IMR-90 (cell line): ENCODE measurements around the gene SGMS1. TPM values are rescaled to one million over a fixed set of nuclear protein-coding genes. Genes with fewer than 3 reads are reported as not detected.

ENCODE experiments used
- ATAC-seq: fragments of 200-7000 bp; cut with Tn5 transposase; 2 replicates; pipeline ENCODE4 v1.9.1; 2020; ENCODE audit warnings: low read depth, mild to moderate bottlenecking, moderate library complexity
- BruUV-seq: library from RNA; stranded (reverse); fragments of 400-500 nt; replicated peaks from 2 replicates; lab custom pipeline; 2021; lab: Mats Ljungman, UMichigan
- CTCF ChIA-PET: fragments of 300-600 bp; formaldehyde crosslinking; extraction: SDS; loops from one replicate; lab custom pipeline; 2021; ENCODE audit warnings: antibody characterized with exemption; lab: Yijun Ruan, JAX
- POLR2A ChIA-PET: fragments of 300-600 bp; sonication (Branson Sonifier 250); formaldehyde crosslinking; loops from one replicate; lab custom pipeline; 2022; ENCODE audit warnings: antibody characterized with exemption; ENCODE audit not compliant: unreplicated experiment; lab: Charles Lee
- DNase-seq: peaks from one replicate; pipeline ENCODE4 v3.0.0; 2013
- H2AFZ ChIP-seq: replicated peaks from 2 replicates; pipeline ENCODE3; 2013; ENCODE audit warnings: low read length, mild to moderate bottlenecking; ENCODE audit not compliant: poor library complexity
- H2AK5ac ChIP-seq: 2 replicates; pipeline ENCODE4 v1.6.1; 2013; ENCODE audit warnings: low read depth, low read length, inconsistent platforms
- H2AK9ac ChIP-seq: replicated peaks from 2 replicates; pipeline ENCODE3; 2013; ENCODE audit warnings: mild to moderate bottlenecking, low read depth, low read length, moderate library complexity; ENCODE audit not compliant: poor library complexity
- H2BK120ac ChIP-seq: 2 replicates; pipeline ENCODE4 v1.6.1; 2013; ENCODE audit warnings: low read depth, low read length, inconsistent platforms
- H2BK15ac ChIP-seq: 3 replicates; pipeline ENCODE4 v1.6.1; 2013; ENCODE audit warnings: low read depth, low read length, inconsistent platforms
- H2BK20ac ChIP-seq: 2 replicates; pipeline ENCODE4 v1.6.1; 2013; ENCODE audit warnings: low read depth, mild to moderate bottlenecking, inconsistent platforms, low read length, moderate library complexity
- H2BK5ac ChIP-seq: 2 replicates; pipeline ENCODE4 v1.6.1; 2013; ENCODE audit warnings: mild to moderate bottlenecking, low read depth, low read length, inconsistent platforms; ENCODE audit not compliant: poor library complexity, severe bottlenecking
- H3K14ac ChIP-seq: replicated peaks from 2 replicates; pipeline ENCODE4 v1.6.1; 2013; ENCODE audit warnings: low read depth, low read length, inconsistent platforms
- H3K18ac ChIP-seq: 2 replicates; pipeline ENCODE4 v1.6.1; 2013; ENCODE audit warnings: low read depth, low read length, control low read depth
- H3K23ac ChIP-seq: 2 replicates; pipeline ENCODE4 v1.6.1; 2013; ENCODE audit warnings: low read depth, low read length, inconsistent platforms
- H3K27ac ChIP-seq: 2 replicates; pipeline ENCODE4 v1.5.1; 2013; ENCODE audit warnings: mild to moderate bottlenecking, control low read depth, low read length; ENCODE audit not compliant: insufficient read depth
- H3K27me3 ChIP-seq: 2 replicates; pipeline ENCODE4 v1.6.1; 2013; ENCODE audit warnings: low read length; ENCODE audit not compliant: control insufficient read depth, insufficient read depth
- H3K36me3 ChIP-seq: 2 replicates; pipeline ENCODE4 v1.6.1; 2013; ENCODE audit warnings: low read length, mixed read lengths; ENCODE audit not compliant: control insufficient read depth, insufficient read depth
- H3K4ac ChIP-seq: 2 replicates; pipeline ENCODE4 v1.6.1; 2013; ENCODE audit warnings: low read depth, low read length, inconsistent platforms
- H3K4me1 ChIP-seq: 2 replicates; pipeline ENCODE4 v1.6.1; 2013; ENCODE audit warnings: low read length, mixed read lengths; ENCODE audit not compliant: control insufficient read depth, insufficient read depth
- H3K4me2 ChIP-seq: 2 replicates; pipeline ENCODE4 v1.6.1; 2013; ENCODE audit warnings: low read depth, mild to moderate bottlenecking, control low read depth, low read length, moderate library complexity
- H3K4me3 ChIP-seq: 2 replicates; pipeline ENCODE4 v1.5.1; 2013; ENCODE audit warnings: low read depth, mild to moderate bottlenecking, control low read depth, low read length, moderate library complexity; ENCODE audit not compliant: insufficient read depth
- H3K56ac ChIP-seq: 2 replicates; pipeline ENCODE4 v1.6.1; 2013; ENCODE audit warnings: low read length, inconsistent platforms; ENCODE audit not compliant: insufficient read depth; ENCODE audit errors: extremely low read depth
- H3K79me1 ChIP-seq, 2 experiments: 2 replicates each; pipeline ENCODE4 v1.6.1; 2013; ENCODE audit warnings: low read length in 2 of 2, inconsistent platforms in 1 of 2, low read depth in 1 of 2
- H3K9ac ChIP-seq: 2 replicates; pipeline ENCODE4 v1.6.1; 2013; ENCODE audit warnings: low read depth, low read length, control low read depth
- H3K9me1 ChIP-seq: 2 replicates; pipeline ENCODE4 v1.6.1; 2013; ENCODE audit warnings: low read length, inconsistent platforms; ENCODE audit not compliant: insufficient read depth
- H3K9me3 ChIP-seq: 2 replicates; pipeline ENCODE4 v1.6.1; 2013; ENCODE audit warnings: low read length; ENCODE audit not compliant: control insufficient read depth, insufficient read depth
- H4K20me1 ChIP-seq: 2 replicates; pipeline ENCODE4 v1.6.1; 2013; ENCODE audit warnings: low read length, inconsistent platforms; ENCODE audit not compliant: insufficient read depth
- H4K5ac ChIP-seq: 2 replicates; pipeline ENCODE4 v1.6.1; 2013; ENCODE audit warnings: mild to moderate bottlenecking, low read depth, low read length, control low read depth
- H4K8ac ChIP-seq, 2 experiments: 2 replicates each; pipeline ENCODE4 v1.6.1; 2013; ENCODE audit warnings: low read depth in 2 of 2, low read length in 2 of 2, control low read depth in 1 of 2, inconsistent platforms in 1 of 2
- H4K91ac ChIP-seq: 2 replicates; pipeline ENCODE4 v1.6.1; 2013; ENCODE audit warnings: low read depth, low read length, inconsistent platforms; ENCODE audit not compliant: insufficient read depth
- BHLHE40 ChIP-seq: fragments of 150-350 bp; IDR thresholded peaks from 2 replicates; pipeline ENCODE4 v1.6.1; 2016; ENCODE audit warnings: mild to moderate bottlenecking, low read depth, low read length
- CEBPB ChIP-seq: IDR thresholded peaks from 2 replicates; pipeline ENCODE4 v1.6.1; 2012; ENCODE audit warnings: low read depth, low read length, improper control_type of control experiment
- CHD1 ChIP-seq: IDR thresholded peaks from 2 replicates; pipeline ENCODE4 v1.6.1; 2012; ENCODE audit warnings: low read depth, low read length, improper control_type of control experiment
- FOS ChIP-seq: fragments of 150-350 bp; IDR thresholded peaks from 2 replicates; pipeline ENCODE4 v1.6.1; 2016; ENCODE audit warnings: low read depth, low read length
- MAFK ChIP-seq: IDR thresholded peaks from 2 replicates; pipeline ENCODE4 v1.6.1; 2012; ENCODE audit warnings: low read depth, low read length, improper control_type of control experiment
- MAZ ChIP-seq: IDR thresholded peaks from 2 replicates; pipeline ENCODE4 v1.6.1; 2012; ENCODE audit warnings: low read depth, mild to moderate bottlenecking, low read length, improper control_type of control experiment, moderate library complexity, borderline replicate concordance
- MXI1 ChIP-seq: IDR thresholded peaks from 2 replicates; pipeline ENCODE4 v1.6.1; 2012; ENCODE audit warnings: low read depth, mild to moderate bottlenecking, low read length, moderate library complexity, borderline replicate concordance
- NFE2L2 ChIP-seq: fragments of 150-350 bp; IDR thresholded peaks from 2 replicates; pipeline ENCODE4 v1.6.1; 2016; ENCODE audit warnings: low read depth, mild to moderate bottlenecking, low read length
- POLR2A ChIP-seq: IDR thresholded peaks from 2 replicates; pipeline ENCODE4 v1.6.1; 2012; ENCODE audit warnings: mild to moderate bottlenecking, low read depth, low read length
- RCOR1 ChIP-seq: IDR thresholded peaks from 2 replicates; pipeline ENCODE4 v1.6.1; 2012; ENCODE audit warnings: mild to moderate bottlenecking, low read length, improper control_type of control experiment; ENCODE audit not compliant: insufficient replicate concordance
- RFX5 ChIP-seq: IDR thresholded peaks from 2 replicates; pipeline ENCODE4 v1.8.0; 2012; ENCODE audit warnings: low read depth, mild to moderate bottlenecking, low read length, moderate library complexity
- SMC3 ChIP-seq: fragments of 150-350 bp; IDR thresholded peaks from 2 replicates; pipeline ENCODE4 v1.6.1; 2016; ENCODE audit warnings: low read depth, mild to moderate bottlenecking, antibody characterized with exemption, low read length, moderate library complexity
- WGBS, 2 experiments: methylation state at CpG; one replicate each; pipeline versions ENCODE4 v1.1.5 to v1.1.7; 2013; ENCODE audit warnings: missing lambda C conversion rate in 2 of 2; ENCODE audit not compliant: insufficient read length in 1 of 2; ENCODE audit errors: extremely low coverage in 2 of 2; 5-methylcytosine and 5-hydroxymethylcytosine counted together
- dilution Hi-C: fragments of 300-500 bp; cut with HindIII; formaldehyde crosslinking; loops from one replicate; pipeline ENCODE4 v1.14.3; 2018; ENCODE audit warnings: low sequenced_read_pairs; ENCODE audit not compliant: unreplicated experiment
- in situ Hi-C: fragments of 300-500 bp; cut with MboI; formaldehyde crosslinking; loops from 3 replicates; pipeline ENCODE4 v1.14.3; 2019; ENCODE audit warnings: low sequenced_read_pairs, inconsistent platforms, mixed read lengths
- intact Hi-C: fragments of 100-400 bp; cut with micrococcal nuclease; formaldehyde crosslinking; loops from 2 replicates; pipeline ENCODE4 v1.10.0; 2022
- polyA plus RNA-seq, 3 experiments: library from polyadenylated mRNA; depleted of rRNA; stranded (reverse); fragments of >200 nt; gene quantifications; 2 replicates each; pipeline ENCODE4 v1.2.3, GENCODE V29; 2012; ENCODE audit warnings: low replicate concordance in 1 of 3
- total RNA-seq: library from RNA; depleted of rRNA; stranded (reverse); fragments of >200 nt; gene quantifications from 2 replicates; pipeline ENCODE4 v1.2.3, GENCODE V29; 2012
- TF ChIP-seq, protein P1 (sequence below): fragments of 150-350 bp; IDR thresholded peaks from 2 replicates; pipeline ENCODE4 v1.6.1; 2016; ENCODE audit warnings: low read depth, mild to moderate bottlenecking, low read length, moderate library complexity, borderline replicate concordance
- TF ChIP-seq, protein P2 (sequence below): conservative IDR thresholded peaks from 2 replicates; pipeline ENCODE4 v1.5.1; 2012; ENCODE audit warnings: mild to moderate bottlenecking, low read depth, low read length, improper control_type of control experiment
- TF ChIP-seq, protein P3 (sequence below): fragments of 150-350 bp; IDR thresholded peaks from 2 replicates; pipeline ENCODE4 v1.6.1; 2017; ENCODE audit warnings: mild to moderate bottlenecking, antibody characterized with exemption, low read length, low read depth

Gene SGMS1
- total and polyA plus RNA-seq, 2 of the 4 experiments (the other 2 are of a cell fraction): 9.8 to 30.8 TPM

DNA sequence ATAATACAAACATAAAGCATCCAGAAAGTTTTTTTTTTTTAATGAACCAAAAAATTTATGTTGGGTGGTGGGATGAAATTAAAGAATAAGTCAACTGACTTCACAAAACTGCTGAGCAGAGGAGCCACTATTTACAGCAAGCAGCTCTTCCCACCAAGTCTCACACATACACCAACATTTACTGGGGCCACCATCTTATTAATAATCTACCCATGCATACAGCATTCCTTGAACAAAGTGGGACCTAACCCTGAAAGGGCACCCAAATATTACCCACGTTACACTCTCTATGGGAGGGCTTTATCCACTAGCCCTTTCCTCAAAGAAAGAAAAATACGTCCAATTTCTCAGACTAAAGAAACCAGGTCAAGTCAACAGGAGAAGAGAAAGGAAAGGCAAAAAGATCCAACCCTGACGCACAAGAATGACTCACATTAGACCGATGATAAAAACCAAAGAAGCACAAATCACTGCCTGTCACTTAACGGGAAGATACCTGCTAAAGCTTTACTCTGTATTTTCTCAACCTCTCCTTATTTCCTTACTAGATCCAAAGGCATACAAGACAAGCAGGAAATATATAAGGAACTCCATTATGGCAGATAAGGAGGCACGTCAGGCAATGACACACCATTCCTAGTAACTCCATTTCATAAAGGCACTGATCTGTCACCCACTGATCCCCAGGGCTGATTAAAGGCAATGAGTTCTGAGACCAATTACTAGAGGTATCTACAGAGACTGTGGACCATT lies 230.6 kb downstream of the SGMS1 start:
- no peaks in the 10 kb centered on the region for H3K9me3 ChIP-seq
- H2AK9ac ChIP-seq: no peak overlapping the region
- DNase-seq (no peak), ATAC-seq (no peak)
- no peak overlapping the region for H3K4ac ChIP-seq
- peaks cover 6% of the 10 kb centered on the region for H3K4me1 ChIP-seq
- no peak overlapping the region for H3K56ac ChIP-seq
- no peak overlapping the region for H4K91ac ChIP-seq
- H3K27ac ChIP-seq: no peak overlapping the region
- WGBS, 2 experiments: no CpG with 5 or more reads among the region's 6 CpGs
- peaks cover 5% of the 10 kb centered on the region; the same call in 1 of the 2 replicates for H4K20me1 ChIP-seq
- no peak overlapping the region for H3K18ac ChIP-seq
- H3K79me1 ChIP-seq: peaks cover 32 to 58% of the 10 kb centered on the region in 2 experiments
- in situ Hi-C loops (no loop called here), dilution Hi-C loops (no loop called here), intact Hi-C loops (no loop called here)
- H3K9me1 ChIP-seq: peaks cover 8% of the 10 kb centered on the region; the same call in 1 of the 2 replicates
- POLR2A ChIA-PET: no interaction called here
- H2BK20ac ChIP-seq: no peak overlapping the region
- no peak overlapping the region for H2AK5ac ChIP-seq
- H3K9ac ChIP-seq: no peak overlapping the region
- no peak overlapping the region for H2BK15ac ChIP-seq
- H3K23ac ChIP-seq: 0 out of 2 replicates have a peak overlapping the region, but pooled peaks have one; percentile 20
- H3K14ac ChIP-seq: peak overlapping the region; percentile 11; the same call in 1 of the 2 replicates
- H3K4me2 ChIP-seq: no peak overlapping the region
- no peak overlapping the region for H4K5ac ChIP-seq
- H2AFZ ChIP-seq: no peak overlapping the region
- no peak overlapping the region for H3K4me3 ChIP-seq
- no peaks in the 10 kb centered on the region for H3K36me3 ChIP-seq
- no peak overlapping the region for H4K8ac ChIP-seq
- H2BK5ac ChIP-seq: no peak overlapping the region
- H2BK120ac ChIP-seq: no peak overlapping the region
- H3K27me3 ChIP-seq: no peaks in the 10 kb centered on the region
- no TSS peak for BruUV-seq
- CTCF ChIA-PET: no interaction called here
- no peak for TF ChIP-seq POLR2A
- TF ChIP-seq MAFK: no peak
- TF ChIP-seq, protein P1, sequence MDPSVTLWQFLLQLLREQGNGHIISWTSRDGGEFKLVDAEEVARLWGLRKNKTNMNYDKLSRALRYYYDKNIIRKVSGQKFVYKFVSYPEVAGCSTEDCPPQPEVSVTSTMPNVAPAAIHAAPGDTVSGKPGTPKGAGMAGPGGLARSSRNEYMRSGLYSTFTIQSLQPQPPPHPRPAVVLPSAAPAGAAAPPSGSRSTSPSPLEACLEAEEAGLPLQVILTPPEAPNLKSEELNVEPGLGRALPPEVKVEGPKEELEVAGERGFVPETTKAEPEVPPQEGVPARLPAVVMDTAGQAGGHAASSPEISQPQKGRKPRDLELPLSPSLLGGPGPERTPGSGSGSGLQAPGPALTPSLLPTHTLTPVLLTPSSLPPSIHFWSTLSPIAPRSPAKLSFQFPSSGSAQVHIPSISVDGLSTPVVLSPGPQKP: no peak
- no peak for TF ChIP-seq CEBPB
- no peak for TF ChIP-seq BHLHE40
- TF ChIP-seq MAZ: no peak
- TF ChIP-seq, protein P2, sequence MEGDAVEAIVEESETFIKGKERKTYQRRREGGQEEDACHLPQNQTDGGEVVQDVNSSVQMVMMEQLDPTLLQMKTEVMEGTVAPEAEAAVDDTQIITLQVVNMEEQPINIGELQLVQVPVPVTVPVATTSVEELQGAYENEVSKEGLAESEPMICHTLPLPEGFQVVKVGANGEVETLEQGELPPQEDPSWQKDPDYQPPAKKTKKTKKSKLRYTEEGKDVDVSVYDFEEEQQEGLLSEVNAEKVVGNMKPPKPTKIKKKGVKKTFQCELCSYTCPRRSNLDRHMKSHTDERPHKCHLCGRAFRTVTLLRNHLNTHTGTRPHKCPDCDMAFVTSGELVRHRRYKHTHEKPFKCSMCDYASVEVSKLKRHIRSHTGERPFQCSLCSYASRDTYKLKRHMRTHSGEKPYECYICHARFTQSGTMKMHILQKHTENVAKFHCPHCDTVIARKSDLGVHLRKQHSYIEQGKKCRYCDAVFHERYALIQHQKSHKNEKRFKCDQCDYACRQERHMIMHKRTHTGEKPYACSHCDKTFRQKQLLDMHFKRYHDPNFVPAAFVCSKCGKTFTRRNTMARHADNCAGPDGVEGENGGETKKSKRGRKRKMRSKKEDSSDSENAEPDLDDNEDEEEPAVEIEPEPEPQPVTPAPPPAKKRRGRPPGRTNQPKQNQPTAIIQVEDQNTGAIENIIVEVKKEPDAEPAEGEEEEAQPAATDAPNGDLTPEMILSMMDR: no peak
- no peak for TF ChIP-seq SMC3
- no peak for TF ChIP-seq RCOR1
- no peak for TF ChIP-seq RFX5
- no peak for TF ChIP-seq NFE2L2
- TF ChIP-seq CHD1: no peak
- TF ChIP-seq MXI1: no peak
- TF ChIP-seq, protein P3, sequence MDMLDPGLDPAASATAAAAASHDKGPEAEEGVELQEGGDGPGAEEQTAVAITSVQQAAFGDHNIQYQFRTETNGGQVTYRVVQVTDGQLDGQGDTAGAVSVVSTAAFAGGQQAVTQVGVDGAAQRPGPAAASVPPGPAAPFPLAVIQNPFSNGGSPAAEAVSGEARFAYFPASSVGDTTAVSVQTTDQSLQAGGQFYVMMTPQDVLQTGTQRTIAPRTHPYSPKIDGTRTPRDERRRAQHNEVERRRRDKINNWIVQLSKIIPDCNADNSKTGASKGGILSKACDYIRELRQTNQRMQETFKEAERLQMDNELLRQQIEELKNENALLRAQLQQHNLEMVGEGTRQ: no peak
- TF ChIP-seq FOS: no peak
